ENCODE measurements around the gene FGF19.
A peak's percentile ranks its signal among the peaks of the same experiment; 100 is the strongest.

The FGF19 gene

GRCh38 chr11:69703768-69704507, at the start of gene FGF19:
TSS of gene FGF19 (minus strand) at chr11:69704022. CDS start at chr11:69703876, 146 bp downstream.
- DNase-seq (ENCODE audit: low read depth in 2 of 2) = no peak

GRCh38 chr11:69752890-69753289, 49.1 kb upstream of the FGF19 start:
- no peak for DNase-seq (ENCODE audit: low read depth in 2 of 2)

DNA sequence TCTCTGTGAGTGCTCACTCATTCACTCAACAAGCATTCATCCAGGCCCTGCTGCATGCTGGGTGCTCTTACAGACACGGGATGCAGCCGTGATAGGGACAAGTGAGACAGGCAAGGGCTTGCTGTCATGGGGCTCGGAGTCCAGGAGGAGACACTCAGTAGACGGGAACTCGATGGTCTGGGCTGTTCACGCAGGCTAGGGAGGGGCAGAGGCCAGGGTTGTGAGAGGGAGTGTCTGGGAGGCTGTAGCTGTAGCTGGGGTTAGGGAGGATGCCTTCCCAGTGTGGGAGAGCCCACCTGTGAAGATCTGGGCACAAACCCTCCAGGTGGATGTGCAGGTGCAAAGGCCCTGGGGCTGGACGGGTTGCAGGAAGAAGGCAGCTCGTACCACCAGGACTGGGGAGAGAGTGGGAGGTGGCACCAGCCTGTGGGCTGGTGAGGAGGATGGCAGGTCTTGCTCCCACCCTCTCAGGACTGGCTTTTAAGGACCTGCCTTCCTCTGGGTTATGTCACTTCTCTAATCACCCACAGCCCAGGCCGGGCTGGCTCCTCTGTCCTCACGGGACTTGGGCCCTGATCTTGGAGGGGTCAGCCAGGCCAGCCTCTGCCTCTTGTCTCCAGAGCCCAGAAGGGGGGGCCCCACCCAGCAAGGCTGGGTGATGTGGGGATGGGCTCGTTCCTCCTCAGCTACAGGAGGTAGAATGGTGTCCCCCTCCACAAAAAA, 47.2 kb upstream of the FGF19 start:
- DNase-seq (ENCODE audit: low read depth in 2 of 2) = no peak

DNA sequence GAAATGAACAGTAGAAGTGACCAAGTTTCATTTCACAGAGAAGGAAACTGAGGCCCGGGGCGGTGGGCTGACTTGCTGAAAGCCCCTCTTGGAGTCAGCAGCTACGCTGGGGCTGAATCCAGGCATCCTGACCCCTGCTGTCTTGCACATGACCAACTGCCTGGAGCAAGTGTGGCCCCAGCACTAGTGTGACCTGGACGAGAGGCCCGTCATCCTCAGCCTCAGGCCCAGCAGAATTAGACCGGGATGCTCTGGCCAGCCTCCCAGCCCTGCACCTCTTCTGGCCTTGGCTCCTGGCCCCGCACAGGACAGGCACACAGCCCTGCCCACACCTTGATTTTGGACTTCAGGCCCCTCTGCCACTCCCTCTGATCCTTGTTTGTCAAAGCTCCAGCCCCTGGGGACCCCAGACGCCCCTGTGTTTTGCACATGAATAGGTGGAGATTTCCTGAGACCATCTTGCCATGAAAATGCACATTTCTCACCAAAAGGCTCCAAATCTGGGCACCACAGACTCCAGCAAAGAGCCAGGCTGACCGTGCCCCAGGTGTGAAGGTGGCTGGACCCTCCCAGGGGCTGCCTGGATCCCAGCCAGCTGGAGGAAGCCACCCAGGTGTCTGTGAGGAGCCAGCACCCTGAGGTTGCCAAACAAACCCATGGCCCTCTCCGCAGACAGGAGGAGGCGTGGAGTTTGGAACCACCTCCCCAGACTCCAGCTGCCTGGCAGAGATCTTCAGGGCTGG, 46.5 kb upstream of the FGF19 start:
- DNase-seq (ENCODE audit: low read depth in 2 of 2) = no peak

- no peak for DNase-seq (ENCODE audit: low read depth in 2 of 2)
These were observed 44.8 kb upstream of the FGF19 start for GRCh38 chr11:69748637-69749036.

GRCh38 chr11:69746752-69747742, 43.2 kb upstream of the FGF19 start:
- DNase-seq (ENCODE audit: low read depth in 2 of 2) = no peak

DNA sequence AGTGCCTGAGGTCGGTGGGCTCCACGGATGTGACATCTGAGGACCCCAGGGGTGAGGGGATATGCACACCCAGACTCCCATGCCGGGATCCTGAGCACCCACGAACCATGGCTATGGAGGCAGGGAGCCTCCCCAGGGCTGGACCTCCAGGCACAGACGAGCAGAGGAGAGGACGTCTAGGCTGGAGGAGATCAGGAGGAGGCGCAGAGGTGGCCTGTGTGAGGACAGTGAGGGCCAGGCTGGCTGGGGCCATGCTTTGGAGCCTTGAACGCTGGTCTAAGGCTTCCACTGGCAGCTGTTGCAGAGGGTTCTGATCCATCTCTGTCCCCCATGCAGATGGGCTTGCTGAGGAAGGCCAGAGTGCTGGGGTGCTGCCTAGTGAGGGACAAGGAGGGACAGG, 42.3 kb upstream of the FGF19 start:
- DNase-seq (ENCODE audit: low read depth in 2 of 2) = no peak

- DNase-seq (ENCODE audit: low read depth in 2 of 2) = no peak
These were observed 41.4 kb upstream of the FGF19 start for GRCh38 chr11:69745201-69745600.

DNA sequence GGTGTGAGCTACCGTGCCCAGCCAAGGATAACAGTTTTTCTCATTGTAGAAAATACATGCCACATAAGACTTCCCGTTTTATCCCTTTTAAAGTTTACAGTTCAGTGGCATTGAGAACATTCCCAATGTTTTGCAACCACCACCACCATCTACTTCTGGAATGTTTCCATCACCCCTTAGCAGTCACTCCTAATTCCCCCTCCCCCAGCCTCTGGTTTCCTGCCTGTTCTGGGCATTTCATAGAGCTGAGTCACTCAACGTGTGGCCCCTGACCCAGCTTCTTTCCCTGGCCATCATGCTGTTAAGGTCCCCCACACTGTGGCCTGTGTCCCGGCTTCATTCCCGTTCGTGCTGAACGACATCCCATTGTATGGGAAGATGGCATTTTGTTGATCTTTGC, 40.6 kb upstream of the FGF19 start:
- DNase-seq (ENCODE audit: low read depth in 2 of 2) = no peak

DNA sequence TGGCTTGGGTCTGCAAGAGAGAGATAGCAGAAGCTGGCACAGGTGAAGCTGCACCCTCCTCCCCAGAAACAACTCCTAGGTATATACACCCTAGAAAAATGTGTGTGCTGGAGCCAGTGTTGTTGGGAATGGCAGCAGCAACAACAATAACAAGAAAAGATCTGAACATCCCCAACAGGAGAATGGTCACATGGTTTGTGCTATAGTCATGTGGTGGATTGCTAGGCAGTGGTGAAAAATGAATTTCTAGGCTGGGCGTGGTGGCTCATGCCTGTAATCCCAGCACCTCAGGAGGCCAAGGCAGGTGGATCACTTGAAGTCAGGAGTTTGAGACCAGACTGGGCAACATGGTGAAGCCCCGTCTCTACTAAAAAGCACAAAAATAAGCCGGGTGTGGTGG, 31.0 kb upstream of the FGF19 start:
- no peak for DNase-seq (ENCODE audit: low read depth in 2 of 2)

- no peak for DNase-seq (ENCODE audit: low read depth in 2 of 2)
These were observed 30.5 kb upstream of the FGF19 start for GRCh38 chr11:69734367-69734766.

- DNase-seq (ENCODE audit: low read depth in 2 of 2) = no peak
These were observed 29.1 kb upstream of the FGF19 start for GRCh38 chr11:69732910-69733309.

GRCh38 chr11:69731110-69731509, 27.3 kb upstream of the FGF19 start:
- no peak for DNase-seq (ENCODE audit: low read depth in 2 of 2)

DNA sequence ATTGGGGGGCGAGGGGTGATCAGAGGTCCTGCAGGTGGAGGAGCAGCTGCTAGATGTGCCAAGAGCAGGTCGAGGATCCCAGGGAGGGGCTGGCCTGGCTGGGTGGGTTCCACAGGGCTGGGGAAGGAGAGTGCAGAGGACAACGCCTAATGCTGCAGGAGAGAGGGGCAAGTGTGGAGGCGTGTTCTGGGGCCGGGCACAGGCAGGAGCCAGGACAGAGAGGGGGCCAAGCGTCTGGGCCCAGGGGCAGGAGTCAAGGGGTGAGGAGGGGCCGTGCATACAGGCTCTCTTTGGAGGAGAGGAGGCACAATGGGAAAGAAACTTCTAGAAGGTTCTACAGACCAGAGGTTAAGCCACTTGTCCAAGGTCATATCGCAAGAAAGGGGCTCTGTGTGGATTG, 26.7 kb upstream of the FGF19 start:
- DNase-seq (ENCODE audit: low read depth in 2 of 2) = no peak

- DNase-seq (ENCODE audit: low read depth in 2 of 2) = no peak
These were observed 25.4 kb upstream of the FGF19 start for GRCh38 chr11:69729252-69729651.

- DNase-seq (ENCODE audit: low read depth in 2 of 2) = no peak
These were observed 23.4 kb upstream of the FGF19 start for GRCh38 chr11:69727266-69727665.

DNA sequence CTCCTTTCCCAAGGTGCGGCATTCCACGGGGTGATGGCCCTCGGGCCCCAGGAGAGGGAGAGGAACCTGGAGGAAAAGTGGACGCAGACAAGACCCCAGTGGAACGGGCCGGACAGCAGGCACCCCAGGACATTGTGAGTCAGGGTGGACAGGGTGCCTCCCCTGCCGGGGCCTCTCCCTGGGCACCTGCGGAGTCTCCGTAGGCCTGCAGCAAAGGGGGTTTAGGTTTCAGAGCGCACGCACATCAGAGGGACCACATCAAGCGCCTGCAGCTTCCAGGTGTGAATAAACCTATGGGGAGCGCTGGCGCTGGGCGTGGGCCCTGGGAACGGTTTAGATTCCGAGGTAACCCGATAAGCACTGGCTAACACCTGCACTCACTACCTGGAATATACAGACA, 22.7 kb upstream of the FGF19 start:
- DNase-seq (ENCODE audit: low read depth in 2 of 2) = no peak

DNA sequence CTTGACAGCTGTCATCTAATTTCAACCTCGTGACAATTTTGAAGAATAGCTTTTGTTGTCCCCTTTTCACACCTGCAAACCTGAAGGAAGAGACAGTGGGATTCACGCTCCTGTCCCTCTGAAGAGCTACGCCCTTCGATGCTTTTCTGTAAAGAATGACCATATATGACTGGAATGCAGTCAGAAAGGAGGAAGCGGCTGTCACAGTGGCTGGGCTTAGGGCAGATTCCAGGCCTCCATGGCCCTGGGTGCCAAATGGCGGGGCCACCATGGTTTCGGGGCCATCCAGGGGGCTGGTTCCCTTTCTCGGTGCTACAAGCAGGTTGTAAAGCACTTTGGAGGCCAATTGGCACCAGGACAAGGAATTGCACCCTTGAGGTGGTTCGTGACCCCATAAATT, 22.2 kb upstream of the FGF19 start:
- DNase-seq (ENCODE audit: low read depth in 2 of 2) = no peak

DNA sequence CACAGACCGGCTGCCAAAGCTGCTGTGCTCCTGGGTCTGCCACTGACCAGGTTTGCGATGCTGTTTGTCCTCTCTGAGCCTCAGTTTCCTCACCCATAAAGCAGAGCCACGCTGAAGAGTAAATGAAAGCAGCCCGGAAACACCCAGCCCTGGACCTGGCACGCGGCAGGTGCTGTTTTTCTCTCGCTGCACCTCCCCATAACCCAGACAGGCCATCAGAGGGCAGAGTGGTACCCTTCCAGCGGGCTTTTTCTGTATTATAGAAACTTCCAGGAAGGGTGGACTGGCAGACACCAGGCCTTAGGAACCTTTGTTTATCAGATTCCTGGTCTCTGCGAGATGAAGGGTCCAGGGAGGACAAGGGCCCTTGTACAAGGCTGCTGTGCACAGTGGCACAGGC, 17.9 kb upstream of the FGF19 start:
- DNase-seq (ENCODE audit: low read depth in 2 of 2) = no peak

DNA sequence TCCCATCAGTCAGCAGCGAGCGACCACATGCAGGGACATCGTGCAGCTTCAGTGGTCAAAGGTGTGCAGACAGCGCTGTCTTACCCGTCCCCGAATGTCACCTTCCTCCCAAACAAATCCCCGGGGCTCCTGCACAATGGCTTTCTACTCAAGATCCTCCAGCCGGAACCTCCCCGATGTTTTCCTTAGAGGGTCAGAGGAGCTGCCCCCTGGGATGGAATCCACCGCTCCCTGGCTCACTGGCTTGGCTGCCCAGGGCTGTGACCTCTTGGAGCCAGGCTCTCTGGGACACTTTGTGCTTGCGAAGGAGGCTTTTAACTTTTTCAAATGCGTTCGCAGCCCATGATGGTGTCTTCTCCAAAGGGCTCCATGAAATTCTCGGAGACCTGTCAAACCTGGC, 17.3 kb upstream of the FGF19 start:
- no peak for DNase-seq (ENCODE audit: low read depth in 2 of 2)

- no peak for DNase-seq (ENCODE audit: low read depth in 2 of 2)
These were observed 15.1 kb upstream of the FGF19 start for GRCh38 chr11:69718912-69719311.

DNA sequence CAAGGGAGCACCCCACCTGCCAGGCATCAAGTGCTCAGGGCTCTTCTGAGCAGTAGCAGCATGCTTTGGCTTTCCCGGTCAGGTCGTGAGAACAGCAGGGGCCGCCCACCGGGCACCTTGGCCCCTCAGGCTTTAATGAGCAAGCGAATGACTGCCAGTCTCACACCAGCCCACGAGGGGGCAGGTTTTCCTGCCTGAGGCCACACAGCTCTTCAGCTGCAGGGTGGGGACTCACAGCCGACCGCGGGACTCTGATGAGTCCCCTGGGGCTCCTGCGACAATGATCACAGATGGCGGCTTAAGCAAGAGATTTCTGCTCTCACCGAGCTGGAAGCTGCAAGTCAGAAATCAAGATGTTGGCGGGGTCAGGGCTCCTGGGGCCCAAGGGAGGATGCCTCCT, 14.3 kb upstream of the FGF19 start:
- DNase-seq (ENCODE audit: low read depth in 2 of 2) = peak in 1 of 2 donors; percentile 15

All from stimulated activated CD8-positive, alpha-beta memory T cell treated with anti-CD3 and anti-CD28 coated beads, Interleukin-2, amount 100 ng/mL, for 48 hours (primary cell).